Neuronal stem cell (in vitro differentiated cells): Measurements from ENCODE around the gene PPP1R14D.

ENCODE experiments used
- DNase-seq: peaks from one replicate; pipeline ENCODE4 v3.0.0-alpha.2; 2013; ENCODE audit warnings: low spot score
- H2AFZ ChIP-seq: one replicate; pipeline ENCODE4 v1.6.1; 2013; ENCODE audit warnings: mild to moderate bottlenecking, low read length, inconsistent platforms
- H2AK5ac ChIP-seq: 2 replicates; pipeline ENCODE4 v1.6.1; 2013; ENCODE audit warnings: low read depth, mild to moderate bottlenecking, inconsistent platforms, low read length, moderate library complexity, mixed read lengths
- H2BK120ac ChIP-seq: 2 replicates; pipeline ENCODE4 v1.6.1; 2013; ENCODE audit warnings: low read depth, mild to moderate bottlenecking, inconsistent platforms, low read length, moderate library complexity, mixed read lengths
- H2BK12ac ChIP-seq: one replicate; pipeline ENCODE4 v1.6.1; 2013; ENCODE audit warnings: low read length, inconsistent platforms
- H2BK15ac ChIP-seq: 2 replicates; pipeline ENCODE4 v1.6.1; 2013; ENCODE audit warnings: mild to moderate bottlenecking, low read length, inconsistent platforms, mixed read lengths
- H2BK5ac ChIP-seq: one replicate; pipeline ENCODE4 v1.6.1; 2013; ENCODE audit warnings: inconsistent platforms, mild to moderate bottlenecking, low read length, moderate library complexity
- H3K14ac ChIP-seq: one replicate; pipeline ENCODE4 v1.6.1; 2013; ENCODE audit warnings: low read length, inconsistent platforms
- H3K18ac ChIP-seq: 2 replicates; pipeline ENCODE4 v1.6.1; 2013; ENCODE audit warnings: low read length, inconsistent platforms
- H3K23ac ChIP-seq: 2 replicates; pipeline ENCODE4 v1.6.1; 2013; ENCODE audit warnings: low read depth, mild to moderate bottlenecking, mixed read lengths, low read length, inconsistent platforms; ENCODE audit not compliant: poor library complexity
- H3K27ac ChIP-seq: replicated peaks from 3 replicates; pipeline ENCODE4 v1.5.1; 2013; ENCODE audit warnings: low read length, inconsistent platforms
- H3K27me3 ChIP-seq, 3 experiments: 2 replicates each; pipeline ENCODE4 v1.6.1; 2013; ENCODE audit warnings: low read length in 3 of 3, mild to moderate bottlenecking in 2 of 3, inconsistent platforms in 1 of 3, low read depth in 1 of 3, mixed read lengths in 1 of 3, moderate library complexity in 1 of 3; ENCODE audit not compliant: control insufficient read depth in 3 of 3, insufficient read depth in 3 of 3
- H3K36me3 ChIP-seq, 2 donors: replicated peaks in 1 of 2; 2 replicates each; pipeline ENCODE4 v1.6.1; 2013; ENCODE audit warnings: low read length in 2 of 2; ENCODE audit not compliant: control insufficient read depth in 2 of 2, insufficient read depth in 2 of 2
- H3K4ac ChIP-seq: 2 replicates; pipeline ENCODE4 v1.6.1; 2013; ENCODE audit warnings: inconsistent platforms, mild to moderate bottlenecking, low read length, moderate library complexity
- H3K4me1 ChIP-seq, 2 donors: 1 replicate in 1 of 2; 2 replicates in 1 of 2; pipeline ENCODE4 v1.6.1; 2013; ENCODE audit warnings: low read length in 2 of 2, low read depth in 1 of 2; ENCODE audit not compliant: control insufficient read depth in 2 of 2, insufficient read depth in 1 of 2
- H3K4me2 ChIP-seq: one replicate; pipeline ENCODE4 v1.6.1; 2013; ENCODE audit warnings: mild to moderate bottlenecking, low read length, inconsistent platforms; ENCODE audit not compliant: insufficient read depth, poor library complexity, severe bottlenecking
- H3K4me3 ChIP-seq, 2 donors: 2 replicates each; pipeline ENCODE4 v1.5.1; 2013; ENCODE audit warnings: low read length in 2 of 2, mild to moderate bottlenecking in 2 of 2, inconsistent platforms in 1 of 2, moderate library complexity in 1 of 2
- H3K79me1 ChIP-seq: one replicate; pipeline ENCODE4 v1.6.1; 2013; ENCODE audit warnings: low read depth, mild to moderate bottlenecking, inconsistent platforms, low read length, moderate library complexity
- H3K9ac ChIP-seq: one replicate; pipeline ENCODE4 v1.6.1; 2013; ENCODE audit warnings: mild to moderate bottlenecking, low read depth, low read length, inconsistent platforms; ENCODE audit not compliant: poor library complexity
- H3K9me3 ChIP-seq, 2 donors: replicated peaks in 1 of 2; 2 replicates each; pipeline versions ENCODE3 to v1.6.1; 2013; ENCODE audit warnings: low read length in 2 of 2, mild to moderate bottlenecking in 2 of 2, inconsistent platforms in 1 of 2, low read depth in 1 of 2, mixed read lengths in 1 of 2, moderate library complexity in 1 of 2; ENCODE audit not compliant: control insufficient read depth in 2 of 2, insufficient read depth in 1 of 2
- H4K8ac ChIP-seq: one replicate; pipeline ENCODE4 v1.6.1; 2013; ENCODE audit warnings: low read depth, mild to moderate bottlenecking, inconsistent platforms, low read length, moderate library complexity
- H4K91ac ChIP-seq: one replicate; pipeline ENCODE4 v1.6.1; 2013; ENCODE audit warnings: low read length, low read depth, mild to moderate bottlenecking, inconsistent platforms; ENCODE audit not compliant: poor library complexity
- WGBS, 2 donors: extraction: QIAGEN DNeasy Blood & Tissue Kit; methylation state at CpG; one replicate each; pipeline ENCODE4 v1.1.7; 2013; ENCODE audit warnings: missing lambda C conversion rate in 2 of 2, mixed read lengths in 1 of 2; ENCODE audit not compliant: insufficient read length in 2 of 2, insufficient replicate concordance in 1 of 2; ENCODE audit errors: extremely low coverage in 2 of 2; 5-methylcytosine and 5-hydroxymethylcytosine counted together

Gene PPP1R14D

GRCh38 chr15:40832903-40833302 is 4.4 kb upstream of the PPP1R14D start:
- Histone ChIP-seq H4K91ac (no peak overlapping the region), H2BK120ac (no peak overlapping the region), H2BK12ac (no peak overlapping the region), H3K27ac (no peak overlapping the region), H3K4me1 (no peaks in the 10 kb centered on the region), H3K27me3 (peaks cover 0 to 12% (median 0%) of the 10 kb centered on the region in 3 experiments), H3K23ac (no peak overlapping the region), H2BK5ac (no peak overlapping the region), H4K8ac (no peak overlapping the region), H3K4me2 (no peak overlapping the region), H2AK5ac (no peak overlapping the region), H3K18ac (no peak overlapping the region), H2BK15ac (no peak overlapping the region), H3K9me3 (no peaks in the 10 kb centered on the region), H2AFZ (no peak overlapping the region), H3K36me3 (no peaks in the 10 kb centered on the region), H3K4me3 (no peak overlapping the region), H3K79me1 (no peaks in the 10 kb centered on the region), H3K9ac (no peak overlapping the region), H3K4ac (no peak overlapping the region), H3K14ac (no peak overlapping the region)
- DNase-seq = no peak

- WGBS, 2 donors = no CpG with 5 or more reads among the region's 1 CpG
- Histone ChIP-seq H2BK12ac (no peak overlapping the region), H3K9me3 (no peaks in the 10 kb centered on the region), H3K27ac (no peak overlapping the region), H3K9ac (no peak overlapping the region), H3K27me3 (peaks cover 0 to 9% (median 0%) of the 10 kb centered on the region in 3 experiments), H3K23ac (no peak overlapping the region), H3K4me1 (no peaks in the 10 kb centered on the region), H3K14ac (no peak overlapping the region), H4K8ac (no peak overlapping the region), H4K91ac (no peak overlapping the region), H3K36me3 (no peaks in the 10 kb centered on the region), H2BK120ac (no peak overlapping the region), H3K18ac (no peak overlapping the region), H2BK5ac (no peak overlapping the region), H2AFZ (no peak overlapping the region), H3K79me1 (no peaks in the 10 kb centered on the region), H2BK15ac (no peak overlapping the region), H2AK5ac (no peak overlapping the region), H3K4me2 (no peak overlapping the region), H3K4ac (no peak overlapping the region), H3K4me3 (peak overlapping the region in 1 of 2 donors; percentile 11)
- no peak for DNase-seq
These were observed 3.4 kb upstream of the PPP1R14D start for GRCh38 chr15:40831861-40832260.

GRCh38 chr15:40830884-40831283 is 2.4 kb upstream of the PPP1R14D start:
- no peak overlapping the region for H2BK120ac ChIP-seq
- H3K9me3 ChIP-seq = no peaks in the 10 kb centered on the region
- no peak overlapping the region for H2AFZ ChIP-seq
- H3K18ac ChIP-seq = no peak overlapping the region
- H3K23ac ChIP-seq = no peak overlapping the region
- no peak overlapping the region for H2BK15ac ChIP-seq
- H3K14ac ChIP-seq = no peak overlapping the region
- H3K36me3 ChIP-seq = no peaks in the 10 kb centered on the region
- H4K91ac ChIP-seq = no peak overlapping the region
- no peaks in the 10 kb centered on the region for H3K4me1 ChIP-seq
- H3K27me3 ChIP-seq = peaks cover 0 to 5% (median 0%) of the 10 kb centered on the region in 3 experiments
- no peak overlapping the region for H2AK5ac ChIP-seq
- no peak overlapping the region for H3K4me2 ChIP-seq
- H4K8ac ChIP-seq = no peak overlapping the region
- H3K4me3 ChIP-seq = no peak overlapping the region
- no CpG with 5 or more reads among the region's 2 CpGs for WGBS, 2 donors
- H3K4ac ChIP-seq = no peak overlapping the region
- H2BK12ac ChIP-seq = no peak overlapping the region
- H3K9ac ChIP-seq = no peak overlapping the region
- H2BK5ac ChIP-seq = no peak overlapping the region
- H3K79me1 ChIP-seq = no peaks in the 10 kb centered on the region
- no peak for DNase-seq
- no peak overlapping the region for H3K27ac ChIP-seq

GRCh38 chr15:40829115-40829514 is 607 bp upstream of the PPP1R14D start:
- Histone ChIP-seq H2BK120ac (no peak overlapping the region), H3K18ac (no peak overlapping the region), H3K79me1 (no peaks in the 10 kb centered on the region), H3K36me3 (no peaks in the 10 kb centered on the region), H3K4me3 (no peak overlapping the region), H3K9ac (no peak overlapping the region), H2BK12ac (no peak overlapping the region), H3K4me1 (no peaks in the 10 kb centered on the region), H4K8ac (no peak overlapping the region), H3K23ac (no peak overlapping the region), H3K27ac (no peak overlapping the region), H3K27me3 (peaks cover 0 to 3% (median 0%) of the 10 kb centered on the region in 3 experiments), H2AFZ (peak overlapping the region; percentile 35), H4K91ac (no peak overlapping the region), H2BK15ac (no peak overlapping the region), H2BK5ac (no peak overlapping the region), H2AK5ac (no peak overlapping the region), H3K4ac (no peak overlapping the region), H3K4me2 (no peak overlapping the region), H3K9me3 (no peaks in the 10 kb centered on the region), H3K14ac (no peak overlapping the region)
- no peak for DNase-seq
- WGBS, 2 donors = no CpG with 5 or more reads among the region's 7 CpGs
